ENCODE measurements around the gene EGFL6.

The EGFL6 gene

GRCh38 chrX:13547671-13548070 is 21.7 kb upstream of the EGFL6 start:
- no peak for TF ChIP-seq CTCF (IDR thresholded peaks at IDR 0.05; ENCODE audit: insufficient read depth, low read length, poor library complexity, severe bottlenecking)
- DNase-seq (ENCODE audit: extremely low read depth, insufficient read length) = no peak
- no peaks in the 10 kb centered on the region for H3K36me3 ChIP-seq (ENCODE audit: control insufficient read depth, insufficient read depth, low read length)
- H3K4me3 ChIP-seq (replicated peaks; ENCODE audit: low read depth, low read length) = no peak overlapping the region
- H3K27me3 ChIP-seq (replicated peaks; ENCODE audit: control insufficient read depth, insufficient read depth, low read length) = peaks cover 2% of the 10 kb centered on the region

- DNase-seq (ENCODE audit: extremely low read depth, insufficient read length) = no peak
- TF ChIP-seq CTCF (IDR thresholded peaks at IDR 0.05; ENCODE audit: insufficient read depth, low read length, poor library complexity, severe bottlenecking) = no peak
- peaks cover 2% of the 10 kb centered on the region for H3K27me3 ChIP-seq (replicated peaks; ENCODE audit: control insufficient read depth, insufficient read depth, low read length)
- no peaks in the 10 kb centered on the region for H3K36me3 ChIP-seq (ENCODE audit: control insufficient read depth, insufficient read depth, low read length)
- no peak overlapping the region for H3K4me3 ChIP-seq (replicated peaks; ENCODE audit: low read depth, low read length)
Observed at GRCh38 chrX:13550346-13550745, 19.1 kb upstream of the EGFL6 start.

GRCh38 chrX:13551610-13552009 is 17.8 kb upstream of the EGFL6 start:
- no peak for DNase-seq (ENCODE audit: extremely low read depth, insufficient read length)
- no peak for TF ChIP-seq CTCF (IDR thresholded peaks at IDR 0.05; ENCODE audit: insufficient read depth, low read length, poor library complexity, severe bottlenecking)
- Histone ChIP-seq H3K27me3 (replicated peaks; ENCODE audit: control insufficient read depth, insufficient read depth, low read length) (peaks cover 2% of the 10 kb centered on the region), H3K4me3 (replicated peaks; ENCODE audit: low read depth, low read length) (no peak overlapping the region), H3K36me3 (ENCODE audit: control insufficient read depth, insufficient read depth, low read length) (no peaks in the 10 kb centered on the region)

GRCh38 chrX:13552892-13553291 is 16.5 kb upstream of the EGFL6 start:
- TF ChIP-seq CTCF (IDR thresholded peaks at IDR 0.05; ENCODE audit: insufficient read depth, low read length, poor library complexity, severe bottlenecking) = no peak
- H3K36me3 ChIP-seq (ENCODE audit: control insufficient read depth, insufficient read depth, low read length) = no peaks in the 10 kb centered on the region
- DNase-seq (ENCODE audit: extremely low read depth, insufficient read length) = no peak
- no peak overlapping the region for H3K4me3 ChIP-seq (replicated peaks; ENCODE audit: low read depth, low read length)
- H3K27me3 ChIP-seq (replicated peaks; ENCODE audit: control insufficient read depth, insufficient read depth, low read length) = peaks cover 2% of the 10 kb centered on the region

GRCh38 chrX:13565511-13565910 is 3.9 kb upstream of the EGFL6 start:
- TF ChIP-seq CTCF (IDR thresholded peaks at IDR 0.05; ENCODE audit: insufficient read depth, low read length, poor library complexity, severe bottlenecking) = no peak
- DNase-seq (ENCODE audit: extremely low read depth, insufficient read length) = no peak
- Histone ChIP-seq H3K4me3 (replicated peaks; ENCODE audit: low read depth, low read length) (no peak overlapping the region), H3K27me3 (replicated peaks; ENCODE audit: control insufficient read depth, insufficient read depth, low read length) (peaks cover 3% of the 10 kb centered on the region), H3K36me3 (ENCODE audit: control insufficient read depth, insufficient read depth, low read length) (no peaks in the 10 kb centered on the region)

GRCh38 chrX:13570261-13570605 is 832 bp downstream of the EGFL6 start:
- H3K27me3 ChIP-seq (replicated peaks; ENCODE audit: control insufficient read depth, insufficient read depth, low read length) = peaks cover 3% of the 10 kb centered on the region
- no peak overlapping the region for H3K4me3 ChIP-seq (replicated peaks; ENCODE audit: low read depth, low read length)
- no peak for TF ChIP-seq CTCF (IDR thresholded peaks at IDR 0.05; ENCODE audit: insufficient read depth, low read length, poor library complexity, severe bottlenecking)
- no peaks in the 10 kb centered on the region for H3K36me3 ChIP-seq (ENCODE audit: control insufficient read depth, insufficient read depth, low read length)
- DNase-seq (ENCODE audit: extremely low read depth, insufficient read length) = no peak

All from GM06990 (cell line).